Stimulated activated CD8-positive, alpha-beta memory T cell treated with anti-CD3 and anti-CD28 coated beads, Interleukin-4, amount 100 ng/mL, for 48 hours (primary cell): ENCODE data around the gene STK36.
"Not testable (repeated sequence)": the region's sequence is repeated elsewhere in the genome, so short reads cannot be mapped to it uniquely, and the experiment has no call there.

Experiments used
- DNase-seq: peaks from one replicate; pipeline ENCODE4 v3.0.0-alpha.2; 2020

The STK36 gene

GRCh38 chr2:218662377-218662776, 9.5 kb upstream of the STK36 start:
- no peak for DNase-seq

DNA sequence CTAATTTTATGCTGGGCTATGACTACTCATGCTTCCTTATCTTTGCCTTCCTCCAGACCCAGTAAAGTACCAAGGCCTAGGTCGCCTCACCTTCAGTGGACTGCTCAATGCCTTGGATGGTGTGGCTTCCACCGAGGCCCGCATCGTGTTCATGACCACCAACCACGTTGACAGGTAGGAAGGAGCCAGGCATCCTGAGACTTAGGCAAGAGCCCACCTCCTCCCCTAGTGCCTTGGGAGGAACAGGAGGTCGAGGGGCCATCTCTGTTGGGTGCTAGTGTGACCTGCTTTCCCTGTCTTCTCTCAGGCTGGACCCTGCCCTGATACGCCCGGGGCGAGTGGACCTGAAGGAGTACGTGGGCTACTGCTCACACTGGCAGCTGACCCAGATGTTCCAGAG, 9.1 kb upstream of the STK36 start:
- DNase-seq: no peak

DNA sequence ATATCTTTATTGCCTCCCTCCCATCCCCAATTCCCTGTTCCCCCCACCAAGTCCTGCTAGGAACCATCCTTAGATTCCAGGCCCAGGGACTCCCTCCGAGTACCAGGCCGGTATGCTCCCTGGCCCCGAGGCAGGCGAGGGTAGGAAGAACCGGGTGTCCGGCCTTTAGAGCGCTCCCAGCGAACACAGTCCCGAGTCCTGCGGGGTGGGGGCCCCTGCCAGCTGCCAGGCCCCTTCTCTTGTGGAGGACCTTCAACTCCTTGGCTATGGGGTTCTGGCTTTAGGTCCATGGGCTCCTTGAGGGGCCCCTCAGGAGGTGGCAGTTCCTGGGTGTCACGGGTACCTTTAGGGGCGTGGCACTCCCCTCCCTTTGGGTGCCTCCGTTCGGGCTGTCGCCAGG, 8.0 kb upstream of the STK36 start:
- DNase-seq: no peak

DNA sequence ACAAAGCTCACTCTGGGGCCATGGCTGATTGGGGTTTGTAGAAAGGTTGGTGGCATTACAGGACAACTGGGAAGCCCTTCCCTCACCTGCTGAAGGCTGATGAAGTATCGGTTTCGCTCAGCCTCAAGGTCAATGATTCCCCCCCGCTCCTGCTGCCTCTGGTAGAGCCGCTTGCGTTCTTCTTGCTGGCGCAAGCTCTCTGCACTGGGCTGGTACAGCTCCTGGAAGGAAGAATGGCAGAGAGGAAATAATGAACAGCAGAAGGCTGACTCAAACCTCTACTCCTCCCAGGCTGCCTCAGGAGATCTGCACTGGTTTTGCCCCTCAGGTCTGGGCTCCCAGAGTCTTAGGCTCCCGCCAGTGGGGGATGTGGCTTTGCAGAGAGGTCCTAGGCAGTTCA, 7.2 kb upstream of the STK36 start:
- no peak for DNase-seq

GRCh38 chr2:218671097-218671653, 711 bp upstream of the STK36 start:
- no peak for DNase-seq

GRCh38 chr2:218679119-218679518, 7.2 kb downstream of the STK36 start:
- no peak for DNase-seq

GRCh38 chr2:218680061-218680460, 8.2 kb downstream of the STK36 start:
- DNase-seq: no peak

DNA sequence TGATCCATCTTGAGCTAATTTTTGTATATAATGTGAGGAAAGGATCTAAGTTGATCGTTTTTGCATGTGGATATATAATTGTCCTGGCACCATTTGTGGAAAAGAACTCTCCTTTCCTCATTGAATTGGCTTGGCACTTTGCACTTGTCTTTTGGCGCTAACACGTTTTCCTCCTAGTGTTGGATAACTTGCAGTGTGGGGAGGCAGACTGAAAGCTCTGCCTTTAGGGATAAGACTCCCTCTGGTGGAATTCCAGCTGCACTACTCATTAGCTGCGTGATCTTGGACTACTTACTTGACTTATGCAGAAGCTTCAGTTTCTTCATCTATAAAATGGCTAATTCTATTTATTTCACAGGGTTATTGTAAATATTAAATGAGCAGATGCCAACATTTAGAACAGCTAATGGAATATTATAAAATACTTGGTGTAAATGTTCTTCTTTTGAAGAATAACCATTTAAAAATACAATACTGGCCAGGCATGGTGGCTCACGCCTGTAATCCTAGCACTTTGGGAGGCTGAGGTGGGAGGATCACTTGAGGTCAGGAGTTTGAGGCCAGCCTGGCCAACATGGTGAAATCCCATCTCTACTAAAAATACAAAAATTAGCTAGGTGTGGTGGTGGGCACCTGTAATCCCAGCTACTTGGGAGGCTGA, 15.6 kb downstream of the STK36 start:
- not testable (repeated sequence) for DNase-seq

- no peak for DNase-seq
These were observed 19.3 kb downstream of the STK36 start for GRCh38 chr2:218691234-218691633.

GRCh38 chr2:218694405-218695145, 22.7 kb downstream of the STK36 start:
- DNase-seq: no peak

DNA sequence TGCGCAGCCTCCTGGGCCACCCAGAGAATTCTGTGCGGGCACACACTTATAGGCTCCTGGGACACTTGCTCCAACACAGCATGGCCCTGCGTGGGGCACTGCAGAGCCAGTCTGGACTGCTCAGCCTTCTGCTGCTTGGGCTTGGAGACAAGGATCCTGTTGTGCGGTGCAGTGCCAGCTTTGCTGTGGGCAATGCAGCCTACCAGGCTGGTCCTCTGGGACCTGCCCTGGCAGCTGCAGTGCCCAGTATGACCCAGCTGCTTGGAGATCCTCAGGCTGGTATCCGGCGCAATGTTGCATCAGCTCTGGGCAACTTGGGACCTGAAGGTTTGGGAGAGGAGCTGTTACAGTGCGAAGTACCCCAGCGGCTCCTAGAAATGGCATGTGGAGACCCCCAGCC, 27.0 kb downstream of the STK36 start:
- DNase-seq: no peak

GRCh38 chr2:218701806-218702205, 29.9 kb downstream of the STK36 start:
- no peak for DNase-seq

- DNase-seq: no peak
These were observed 31.5 kb downstream of the STK36 start for GRCh38 chr2:218703341-218703740.

DNA sequence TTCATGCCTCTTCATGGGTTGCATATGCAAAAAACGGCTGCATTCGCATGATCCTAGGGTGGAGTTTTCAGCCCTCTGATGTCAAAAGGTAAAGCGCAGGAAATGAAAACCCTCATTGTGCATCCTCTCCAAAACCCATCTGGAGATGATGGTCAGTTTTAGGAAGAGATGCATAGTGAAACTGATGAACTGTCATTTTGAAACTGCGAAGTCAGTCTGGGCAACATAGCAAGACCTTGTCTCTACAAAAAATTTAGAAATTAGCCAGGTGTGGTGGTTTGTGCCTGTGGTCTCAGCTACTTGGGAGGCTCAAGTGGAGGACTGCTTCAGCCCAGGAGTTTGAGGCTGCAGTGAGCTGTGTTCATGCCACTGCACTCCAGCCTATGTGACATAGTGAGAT, 36.2 kb downstream of the STK36 start:
- DNase-seq: no peak

GRCh38 chr2:218709908-218710307, 38.0 kb downstream of the STK36 start:
- no peak for DNase-seq

DNA sequence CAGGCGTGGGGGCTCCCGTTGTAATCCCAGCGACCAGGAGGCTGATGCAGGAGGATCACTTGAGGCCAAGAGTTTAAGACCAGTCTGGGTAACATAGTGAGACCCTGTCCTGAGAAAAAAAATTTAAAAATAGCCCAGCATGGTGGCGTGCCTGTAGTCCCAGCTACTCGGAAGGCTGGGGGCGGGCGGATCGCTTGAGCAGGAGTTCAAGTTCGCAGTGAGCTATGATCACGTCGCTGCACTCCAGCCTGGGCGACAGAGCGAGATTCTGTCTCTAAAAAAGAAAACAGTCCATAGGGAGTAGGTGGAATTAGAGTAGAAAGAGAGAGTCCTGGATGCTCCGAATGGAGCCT, 38.4 kb downstream of the STK36 start:
- DNase-seq: no peak

- peak; percentile 98 for DNase-seq
These were observed 39.0 kb downstream of the STK36 start, which contains the start of gene TTLL4 for GRCh38 chr2:218710687-218711549. Gene TTLL4, plus strand, starts transcription at chr2:218710835. Its CDS starts 26,842 bp downstream, at chr2:218737677.

GRCh38 chr2:218711550-218711929, 39.7 kb downstream of the STK36 start:
- DNase-seq: no peak

DNA sequence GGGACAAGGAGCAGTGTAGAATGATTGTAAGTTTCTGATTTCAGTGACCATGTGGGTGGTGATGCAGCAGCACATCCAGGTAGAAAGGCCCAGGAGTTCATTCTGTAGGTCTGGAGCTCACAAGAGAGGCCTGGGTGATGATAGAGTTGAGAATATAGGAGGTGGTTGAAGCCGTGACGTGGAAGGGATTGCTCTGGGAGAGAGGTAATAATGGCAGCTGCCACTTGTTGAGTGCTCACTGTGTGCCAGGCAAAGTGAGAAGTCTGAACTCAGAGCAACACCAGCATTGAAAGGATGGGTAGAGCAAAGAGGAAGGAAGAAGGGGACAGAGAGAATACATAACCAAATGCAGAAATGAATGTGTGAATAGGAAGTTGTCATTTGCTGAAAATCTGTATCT, 42.0 kb downstream of the STK36 start:
- DNase-seq: no peak

DNA sequence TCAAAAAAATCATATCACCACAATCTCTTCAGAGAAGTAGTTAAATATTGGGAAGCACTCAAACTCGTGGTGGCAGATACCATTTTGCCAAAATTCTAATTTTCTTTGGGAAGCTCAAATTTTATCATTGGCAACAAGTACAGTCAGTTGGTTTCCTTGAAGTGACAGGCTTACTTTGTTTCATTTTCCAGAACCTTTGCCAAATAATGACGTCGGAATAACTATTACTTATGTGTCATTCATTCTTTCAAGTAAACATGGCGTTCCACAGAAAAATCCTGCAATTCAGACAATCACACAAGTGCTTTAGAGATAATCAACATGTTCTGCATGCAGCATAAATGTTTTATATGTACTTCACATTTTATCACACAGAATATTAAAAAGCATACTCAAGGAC, 44.2 kb downstream of the STK36 start:
- no peak for DNase-seq

DNA sequence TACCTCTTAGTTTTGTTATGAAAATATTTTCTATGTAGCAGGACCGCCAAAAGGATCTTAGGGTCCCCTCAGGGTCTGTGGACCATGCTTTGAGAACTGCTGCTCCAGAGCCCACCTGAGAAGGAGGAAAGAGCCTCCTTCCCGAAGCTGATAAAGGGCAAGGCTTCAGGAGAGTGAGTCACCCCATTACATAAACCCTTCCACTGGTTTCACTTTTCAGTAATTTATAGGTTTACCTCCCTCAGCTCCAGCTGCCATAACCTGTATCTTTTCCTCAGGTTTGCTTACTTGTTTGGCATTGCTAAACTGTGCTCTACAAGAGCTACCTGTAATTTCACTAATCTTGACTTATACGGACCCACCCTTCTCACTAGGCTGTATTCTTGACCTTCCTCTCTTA, 45.4 kb downstream of the STK36 start:
- no peak for DNase-seq

DNA sequence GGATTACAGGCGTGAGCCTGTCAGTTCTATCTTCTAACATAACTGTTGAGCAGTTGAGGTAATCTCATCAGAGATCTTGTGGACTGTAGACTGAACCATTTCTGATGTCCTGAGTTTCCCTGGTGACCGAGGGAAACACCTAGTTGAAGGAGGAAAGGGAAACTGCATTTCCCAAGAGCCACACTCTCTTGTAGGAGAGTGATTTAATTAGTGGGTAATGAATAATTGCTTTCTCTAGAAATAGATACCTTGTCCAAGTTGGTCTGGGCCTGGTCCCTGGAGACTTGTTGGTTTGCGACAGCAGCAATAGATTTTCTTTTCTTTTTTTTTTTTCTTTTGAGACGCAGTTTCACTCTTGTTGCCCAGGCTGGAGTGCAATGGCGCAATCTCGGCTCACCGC, 46.2 kb downstream of the STK36 start:
- DNase-seq: no peak

DNA sequence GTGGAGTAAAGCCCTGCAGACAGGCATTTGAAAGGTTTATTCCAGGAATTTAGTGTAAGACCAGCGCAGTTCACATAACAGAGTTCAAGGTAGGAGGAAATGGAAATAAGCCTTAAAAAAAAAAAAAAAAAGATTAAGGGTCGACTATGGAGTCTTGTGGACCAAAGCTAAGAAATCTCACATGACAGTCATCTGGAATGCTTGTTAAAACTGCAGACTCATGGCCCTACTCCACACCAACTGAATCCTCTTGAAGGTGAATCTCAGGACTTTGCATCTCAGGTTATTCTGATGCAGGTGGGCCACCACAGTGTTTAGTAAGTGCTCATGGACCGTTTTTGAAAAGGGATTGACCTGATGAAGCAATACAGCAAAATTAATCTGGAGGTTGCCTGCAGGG, 47.6 kb downstream of the STK36 start:
- DNase-seq: no peak
